Erythroblast (primary cell): ENCODE results near the gene DPF3.

Source experiments
- DNase-seq, 2 experiments: peaks; one replicate each; lab custom pipeline; 2025; lab: John Stamatoyannopoulos, UW
- GATA1 ChIP-seq: IDR thresholded peaks from 2 replicates; pipeline ENCODE4 v1.6.1; 2011; ENCODE audit warnings: low read depth, mild to moderate bottlenecking, control low read depth, low read length, moderate library complexity
- POLR2A ChIP-seq: IDR thresholded peaks from 2 replicates; pipeline ENCODE4 v1.6.1; 2011; ENCODE audit warnings: mild to moderate bottlenecking, low read length

Gene DPF3

DNA sequence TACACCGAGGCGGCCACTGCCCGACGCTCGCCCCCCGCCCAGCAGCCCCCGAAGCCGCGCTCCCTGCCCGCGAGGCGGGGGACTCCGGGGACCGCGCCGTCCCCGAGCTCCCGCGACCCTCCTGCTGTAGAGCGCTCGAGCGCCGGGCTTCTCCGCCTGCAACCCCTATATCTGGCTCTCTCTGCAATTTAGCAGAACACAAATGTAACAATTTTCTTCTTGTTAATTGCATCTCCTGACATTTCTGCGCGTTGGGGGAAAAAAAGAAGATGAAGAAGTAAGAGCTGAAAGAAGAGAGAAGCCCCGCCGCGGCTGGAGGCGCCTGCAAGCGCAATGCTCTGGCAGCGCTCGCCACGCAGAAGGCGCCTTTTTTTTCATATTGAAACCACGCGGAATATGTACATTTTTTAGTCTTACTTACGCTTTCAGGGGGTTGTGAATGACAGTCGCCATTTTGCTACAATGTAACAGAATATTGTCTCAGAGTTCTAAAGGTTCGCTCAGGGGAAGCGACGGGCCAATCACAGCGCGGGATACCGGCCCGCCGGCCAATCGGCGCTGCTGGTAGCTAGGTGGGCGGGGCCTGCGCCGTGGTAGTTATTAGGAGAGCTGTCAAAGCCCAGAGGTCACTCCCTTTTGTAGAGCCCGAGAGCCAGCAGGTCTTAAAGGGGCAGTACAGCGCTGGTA, at the start of gene DPF3:
Gene DPF3, minus strand, starts transcription at position 466 of the 687 bp plus-strand sequence. Its CDS starts 13 bp downstream, at position 453.
- TF ChIP-seq POLR2A (peak; percentile 36), GATA1 (no peak)
- DNase-seq, result peak; percentile 97 to 98

- TF ChIP-seq POLR2A, result no peak
- TF ChIP-seq GATA1, result no peak
These were observed 49.0 kb upstream of the DPF3 start for GRCh38 chr14:72942934-72943333.

GRCh38 chr14:72941286-72941985, 47.5 kb upstream of the DPF3 start:
- TF ChIP-seq POLR2A, result no peak
- no peak for TF ChIP-seq GATA1
- no peak for DNase-seq

More at GRCh38 chr14:72942934-72943333, 49.0 kb upstream of the DPF3 start:
- no peak for DNase-seq

DNA sequence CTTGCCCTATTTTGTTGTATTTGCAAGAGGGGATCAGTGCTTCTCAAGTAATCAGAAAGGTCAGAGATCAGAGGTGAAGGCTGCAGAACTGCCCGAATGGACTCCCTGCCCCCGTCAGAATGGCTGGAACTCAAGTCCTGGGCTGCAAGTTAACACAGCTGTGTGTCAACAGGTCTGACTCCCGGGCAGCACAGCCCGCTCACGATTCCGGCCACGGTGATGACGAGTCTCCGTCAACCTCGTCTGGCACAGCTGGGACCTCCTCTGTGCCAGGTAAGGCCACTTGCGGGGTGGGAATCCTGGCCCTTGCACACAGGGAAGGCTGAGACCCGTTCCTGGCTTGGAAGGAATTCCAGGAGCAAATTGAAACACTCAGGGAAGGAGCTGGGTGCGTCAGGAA, 45.7 kb upstream of the DPF3 start:
- no peak for DNase-seq
- TF ChIP-seq GATA1 (no peak), POLR2A (no peak)

DNA sequence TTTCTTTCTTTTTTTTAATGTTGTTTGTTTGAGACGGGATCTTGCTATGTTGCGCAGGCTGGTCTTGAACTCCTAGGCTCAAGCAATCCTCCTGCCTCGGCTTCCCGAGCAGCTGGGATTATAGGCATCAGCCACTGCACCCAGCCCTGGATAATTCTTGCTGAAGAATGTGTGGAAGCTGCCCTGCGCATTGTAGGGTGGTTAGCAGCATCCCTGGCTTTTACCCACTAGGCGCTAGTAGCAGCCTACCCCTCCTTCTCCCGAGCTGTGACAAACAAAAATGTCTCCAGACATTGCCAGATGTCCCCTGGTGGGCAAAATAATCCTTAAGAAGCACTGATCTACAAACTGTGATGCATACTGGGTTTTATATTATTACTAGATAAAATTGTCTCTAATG, 39.0 kb upstream of the DPF3 start:
- TF ChIP-seq GATA1 (no peak), POLR2A (no peak)
- no peak for DNase-seq

DNA sequence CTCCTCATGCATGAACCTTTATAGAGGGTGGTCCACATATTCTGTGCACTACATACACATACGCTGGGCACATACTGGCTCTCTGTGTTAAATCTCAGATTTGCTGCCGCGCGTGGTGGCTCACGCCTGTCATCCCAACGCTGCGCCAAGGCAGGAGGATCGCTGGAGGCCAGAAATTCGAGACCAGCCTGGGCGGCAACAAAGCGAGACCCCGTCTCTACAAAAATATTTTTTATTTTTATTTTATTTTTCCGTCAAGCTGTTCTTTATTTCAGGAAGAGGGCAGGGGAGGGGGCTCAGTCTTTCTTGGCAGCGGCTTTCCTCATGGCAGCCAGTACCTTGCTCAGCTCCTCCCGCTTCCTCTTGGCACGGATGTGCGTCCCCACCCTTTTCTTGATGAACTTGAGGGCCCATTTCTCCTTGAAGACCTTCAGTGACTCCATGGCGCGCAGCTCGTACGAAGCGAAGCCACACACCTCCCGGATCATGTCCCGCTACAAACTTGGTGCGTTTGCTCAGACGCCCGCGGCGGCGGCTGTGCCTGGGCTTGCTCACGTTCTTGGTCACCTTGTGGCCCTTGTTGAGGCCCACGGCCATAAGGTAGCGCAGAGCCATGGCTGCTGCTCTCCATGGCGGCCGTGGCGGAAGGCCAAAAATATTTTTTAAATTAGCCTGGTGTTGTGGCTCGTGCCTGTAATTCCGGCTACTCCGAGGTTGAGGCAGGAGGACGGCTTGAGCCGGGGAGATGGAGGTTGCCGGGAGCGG, 35.6 kb upstream of the DPF3 start:
- no peak for DNase-seq
- TF ChIP-seq POLR2A (no peak), GATA1 (no peak)

DNA sequence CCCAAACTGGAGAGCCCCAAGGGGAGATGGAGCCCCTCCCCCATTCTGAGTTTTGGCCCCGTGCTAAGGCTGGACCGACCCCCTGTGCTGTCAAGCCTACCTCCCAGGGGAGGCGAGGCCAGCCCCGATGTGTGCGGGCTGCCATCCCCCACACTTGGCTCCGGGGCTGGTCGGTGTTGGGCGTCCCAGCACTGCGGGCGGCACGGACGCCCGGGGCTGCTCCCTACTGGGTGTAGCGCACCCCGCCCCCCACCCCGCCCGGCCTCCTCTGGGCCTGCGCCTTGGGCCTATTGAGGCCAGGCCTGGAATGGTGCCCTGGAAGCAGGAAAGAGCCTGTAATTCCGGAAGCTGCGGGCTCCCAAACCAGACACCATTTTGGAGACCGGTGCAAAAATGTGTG, 35.0 kb upstream of the DPF3 start:
- no peak for TF ChIP-seq POLR2A
- TF ChIP-seq GATA1, result no peak

DNA sequence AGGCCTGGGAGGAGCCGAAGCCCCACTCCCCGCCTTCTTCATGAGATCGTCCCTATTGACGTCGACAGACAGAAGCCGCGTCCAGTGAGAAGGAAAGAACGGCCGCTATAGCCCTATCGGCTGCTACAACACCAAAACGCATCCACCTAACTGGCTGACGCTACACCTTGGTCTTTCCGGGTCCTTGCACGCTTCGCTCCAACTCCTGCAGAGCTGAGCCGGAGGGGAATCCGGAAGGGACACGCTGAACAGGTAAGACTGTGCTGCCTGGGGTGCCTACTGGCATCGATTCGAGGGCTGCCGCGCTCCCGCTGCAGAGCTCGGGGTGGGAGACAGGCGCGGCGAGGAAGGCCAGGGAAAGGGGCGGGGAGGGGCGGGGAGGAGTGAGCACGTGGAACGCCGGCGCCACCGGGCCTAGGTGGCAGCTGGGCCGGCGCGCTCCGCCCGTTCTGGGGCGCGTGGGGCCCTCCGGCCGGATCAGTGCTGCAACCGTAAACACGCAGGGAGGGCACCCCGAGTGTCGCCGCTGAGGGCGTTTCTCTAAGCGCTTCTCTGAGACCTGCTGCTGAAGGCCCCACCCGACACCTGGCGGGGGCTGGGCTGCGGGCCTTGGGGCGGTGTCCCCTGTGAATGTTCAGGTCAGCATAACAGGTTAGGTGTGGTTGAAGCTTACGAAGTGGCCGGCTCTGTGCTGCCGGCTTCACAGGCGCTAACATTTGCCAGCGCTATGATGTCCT, 32.6 kb upstream of the DPF3 start, which contains the start of gene DCAF4:
Gene DCAF4, plus strand, starts transcription at position 173 of the 737 bp plus-strand sequence. CDS start 11,515 bp downstream, outside the sequence.
- TF ChIP-seq POLR2A, result peak; percentile 33
- no peak for TF ChIP-seq GATA1
- peak; percentile 94 to 95 for DNase-seq

More for the DNA sequence above, 35.0 kb upstream of the DPF3 start:
- DNase-seq, result no peak

- TF ChIP-seq POLR2A (no peak), GATA1 (no peak)
- DNase-seq, result no peak
These were observed 32.0 kb upstream of the DPF3 start for GRCh38 chr14:72925815-72926291.

DNA sequence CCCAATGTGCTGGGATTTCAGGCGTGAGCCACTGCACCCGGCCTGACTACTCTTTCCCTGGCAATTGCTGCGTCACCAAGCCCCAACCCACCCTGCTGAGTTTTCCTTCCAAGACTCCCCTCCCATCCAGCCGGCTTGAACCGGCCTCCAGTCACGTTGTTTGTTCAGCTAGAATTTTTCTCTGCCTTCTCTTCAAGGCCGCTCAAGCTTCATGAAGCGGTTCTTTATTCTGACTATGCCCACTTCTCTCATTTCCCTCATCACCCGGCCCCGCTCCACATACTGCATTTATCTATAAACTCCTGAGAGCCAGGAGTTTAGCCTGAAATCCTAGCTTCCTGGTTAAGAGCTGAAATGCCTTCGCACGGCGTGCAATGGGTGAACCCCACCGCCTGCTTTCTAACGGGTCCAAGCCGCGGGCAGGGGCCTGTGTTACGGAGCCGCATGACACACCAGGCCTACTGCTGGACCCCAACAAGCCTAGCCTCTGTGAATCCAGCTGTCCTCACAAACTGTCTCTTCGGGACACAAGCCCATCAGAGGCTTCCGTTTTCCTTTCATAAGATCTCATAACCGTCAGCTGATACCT, 31.4 kb upstream of the DPF3 start:
- no peak for TF ChIP-seq GATA1
- no peak for TF ChIP-seq POLR2A
- DNase-seq, result no peak

GRCh38 chr14:72924337-72924736, 30.4 kb upstream of the DPF3 start:
- DNase-seq, result peak; percentile 66 to 77
- TF ChIP-seq GATA1, result no peak
- TF ChIP-seq POLR2A, result no peak

GRCh38 chr14:72921396-72921795, 27.5 kb upstream of the DPF3 start:
- TF ChIP-seq POLR2A (no peak), GATA1 (no peak)

DNA sequence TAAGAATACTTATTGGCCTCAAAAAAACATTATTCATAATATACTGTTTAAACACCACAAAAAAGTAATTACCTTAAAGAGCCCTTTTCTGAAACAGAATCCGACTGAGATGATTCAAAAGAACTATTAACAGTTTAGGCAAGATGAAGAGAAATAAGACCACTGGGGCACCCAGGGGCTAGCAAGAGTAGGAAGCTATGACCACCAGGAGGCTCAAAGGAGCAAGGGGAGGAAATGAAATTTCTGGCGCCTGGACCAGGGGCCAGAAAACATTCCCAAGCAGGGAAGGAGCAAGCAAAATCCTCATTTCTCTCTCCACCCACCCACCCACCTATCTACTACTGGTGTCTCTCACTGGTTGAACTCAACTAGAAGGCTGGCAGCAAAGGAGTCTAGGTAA, 26.1 kb upstream of the DPF3 start:
- TF ChIP-seq GATA1 (no peak), POLR2A (no peak)
- DNase-seq, result no peak

More at GRCh38 chr14:72921396-72921795, 27.5 kb upstream of the DPF3 start:
- DNase-seq, result no peak

DNA sequence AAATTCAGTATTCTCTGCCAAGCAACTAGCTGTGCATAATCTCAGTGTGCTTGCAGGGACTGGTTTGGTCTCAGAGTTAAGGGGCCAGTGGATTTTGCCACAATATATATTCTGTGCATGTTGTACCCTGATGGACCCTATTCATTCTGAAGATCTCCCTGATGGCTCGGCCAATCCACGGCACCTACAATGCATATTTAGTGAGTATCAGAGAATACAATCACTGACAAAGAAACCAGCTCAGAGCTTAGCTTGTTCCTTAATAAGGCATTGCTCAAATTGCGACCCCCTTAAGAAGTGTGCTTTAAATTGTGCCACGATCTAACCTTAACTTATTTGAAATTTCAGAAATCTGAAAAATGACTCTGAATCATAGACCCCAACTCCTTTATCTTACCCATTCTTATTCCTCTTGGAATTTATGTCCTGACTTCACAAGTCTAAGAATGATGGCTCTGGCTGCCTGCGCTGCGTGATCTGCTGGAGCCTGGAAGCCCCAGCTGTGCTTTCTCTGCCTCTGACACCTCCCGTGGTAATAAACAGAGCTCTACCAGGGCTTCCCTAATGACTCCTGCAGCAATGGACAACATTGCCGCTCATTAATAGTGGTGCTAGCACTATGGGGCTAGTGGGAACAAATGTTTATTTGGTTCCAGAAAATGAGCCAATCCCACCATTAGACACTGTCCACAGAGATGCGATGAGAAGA, 23.3 kb upstream of the DPF3 start:
- DNase-seq, result no peak
- no peak for TF ChIP-seq POLR2A
- no peak for TF ChIP-seq GATA1
